Ovary (tissue), 9 donors: ENCODE results near the gene PTPRK. TPM values are rescaled to one million over a fixed set of nuclear protein-coding genes. Genes with fewer than 3 reads are reported as not detected.

Experiments
- DNase-seq, 5 donors: peaks; one replicate each; pipeline ENCODE4 v3.0.0-alpha.2; 2019 to 2020
- H3K27ac ChIP-seq, 2 donors: fragments of 200-600 bp; one replicate each; pipeline versions ENCODE4 v1.5.1 to v1.8.0; 2019 to 2022
- H3K27me3 ChIP-seq: fragments of 200-600 bp; one replicate; pipeline ENCODE4 v1.8.0; 2022
- H3K36me3 ChIP-seq: fragments of 200-600 bp; sonication (generic); one replicate; pipeline ENCODE4 v1.5.1; 2019
- H3K4me1 ChIP-seq: one replicate; pipeline ENCODE4 v1.8.1; 2013; ENCODE audit warnings: mild to moderate bottlenecking, moderate library complexity; ENCODE audit not compliant: insufficient read depth
- H3K4me3 ChIP-seq: fragments of 200-600 bp; sonication (generic); one replicate; pipeline ENCODE4 v1.5.1; 2017
- H3K9me3 ChIP-seq, 2 donors: fragments of 200-600 bp in 1 of 2; sonication (generic) in 1 of 2; one replicate each; pipeline versions ENCODE4 v1.5.1 to v1.8.1; 2013 to 2019; ENCODE audit warnings: mild to moderate bottlenecking in 1 of 2, moderate library complexity in 1 of 2
- CTCF ChIP-seq, 3 donors: fragments of 450-650 bp in 2 of 3; fragments of 200-600 bp in 1 of 3; IDR thresholded peaks; one replicate each; pipeline versions ENCODE4 v1.5.1 to v1.8.0; 2016 to 2022; ENCODE audit warnings: antibody characterized with exemption in 3 of 3, mild to moderate bottlenecking in 1 of 3
- EP300 ChIP-seq: sonication (generic); formaldehyde crosslinking; IDR thresholded peaks from one replicate; pipeline ENCODE4 v1.6.1; 2017; ENCODE audit warnings: antibody characterized with exemption
- POLR2A ChIP-seq: fragments of 450-650 bp; IDR thresholded peaks from one replicate; pipeline ENCODE4 v1.6.1; 2017; ENCODE audit warnings: antibody characterized with exemption, mild to moderate bottlenecking, moderate library complexity
- WGBS, 3 donors: extraction: QIAGEN DNeasy Blood & Tissue Kit in 1 of 3; methylation state at CpG; one replicate each; pipeline versions ENCODE4 v1.1.5 to v1.1.7; 2013 to 2017; 5-methylcytosine and 5-hydroxymethylcytosine counted together
- intact Hi-C, 4 donors: fragments of 100-400 bp; cut with DNase I; formaldehyde crosslinking; loops; one replicate each; pipeline versions ENCODE4 v1.11.0 to v1.15.1; 2022 to 2023
- polyA plus RNA-seq, 2 donors: library from polyadenylated mRNA; stranded (reverse); fragments of 200-250 nt in 1 of 2; fragments of 350-450 nt in 1 of 2; fragmentation: Illumina TruSeq in 1 of 2; extraction: RNeasy Lipid Tissue Mini Kit (QIAGEN cat#74804) in 1 of 2; gene quantifications; one replicate each; pipeline ENCODE4 v1.2.3, GENCODE V29; 2013 to 2014
- total RNA-seq, 7 donors: library from RNA; depleted of rRNA in 2 of 7; stranded (reverse); fragments of >200 nt in 2 of 7; fragmentation: NEBNext Ultra II Directional in 3 of 7; extraction: Animal tissue kit (Norgen Biotek cat#: 25700) in 3 of 7; gene quantifications; one replicate each; pipeline versions ENCODE4 v1.1.0 to v1.2.4, GENCODE V29; 2016 to 2023
- donor health status: DM: no; HTN: no; CAD: no; lungs with moderate emphysema.
- donor health status: DM: no; HTN: no; CAD: no.
- donor health status: Bipolar disorder and iron deficiency.
- donor health status: DM: yes; HTN: yes; CAD: no.
- donor health status: DM: no; HTN: no; CAD: no.
- donor health status: DM: yes; HTN: yes; CAD: no.

The PTPRK gene
- total and polyA plus RNA-seq, 9 donors = 24.0 to 50.7 (median 44.1) TPM

- no peak for DNase-seq
- Histone ChIP-seq H3K4me3 (no peak overlapping the region), H3K27me3 (no peaks in the 10 kb centered on the region), H3K36me3 (no peaks in the 10 kb centered on the region), H3K4me1 (no peaks in the 10 kb centered on the region), H3K27ac (no peak overlapping the region), H3K9me3 (no peaks in the 10 kb centered on the region)
- WGBS, 3 donors = 93 to 99% (median 97%) methylated on average over 2 of the region's 2 CpGs
- TF ChIP-seq EP300 (no peak), POLR2A (no peak), CTCF (IDR thresholded peaks at IDR 0.05) (no peak)
- intact Hi-C loops = no loop called here
These were observed 574.0 kb downstream of the PTPRK start for GRCh38 chr6:127946388-127946787.

- Histone ChIP-seq H3K27me3 (no peaks in the 10 kb centered on the region), H3K4me3 (no peak overlapping the region), H3K36me3 (no peaks in the 10 kb centered on the region), H3K4me1 (no peaks in the 10 kb centered on the region), H3K9me3 (no peaks in the 10 kb centered on the region), H3K27ac (no peak overlapping the region)
- no peak for TF ChIP-seq CTCF (IDR thresholded peaks at IDR 0.05)
- intact Hi-C loops = no loop called here
- 80 to 89% (median 81%) methylated on average over 3 of the region's 3 CpGs for WGBS, 3 donors
- DNase-seq = no peak
These were observed 574.8 kb downstream of the PTPRK start for GRCh38 chr6:127945434-127946097.

GRCh38 chr6:127941228-127941627 is 579.2 kb downstream of the PTPRK start:
- no peaks in the 10 kb centered on the region for H3K4me1 ChIP-seq

GRCh38 chr6:127939442-127940066 is 580.8 kb downstream of the PTPRK start:
- intact Hi-C loops = no loop called here
- peak overlapping the region in 1 of 2 donors; percentile 17 for H3K27ac ChIP-seq
- no peaks in the 10 kb centered on the region for H3K9me3 ChIP-seq
- TF ChIP-seq POLR2A (no peak), CTCF (IDR thresholded peaks at IDR 0.05) (no peak), EP300 (no peak)
- no peak for DNase-seq
- no peaks in the 10 kb centered on the region for H3K4me1 ChIP-seq
- no peak overlapping the region for H3K4me3 ChIP-seq
- WGBS, 3 donors = 14 to 23% (median 16%) methylated on average over 3 of the region's 3 CpGs
- H3K27me3 ChIP-seq = no peaks in the 10 kb centered on the region
- no peaks in the 10 kb centered on the region for H3K36me3 ChIP-seq

More at GRCh38 chr6:127941228-127941627, 579.2 kb downstream of the PTPRK start:
- TF ChIP-seq EP300 = no peak
- TF ChIP-seq POLR2A = no peak
- 92 to 93% (median 93%) methylated on average over 5 of the region's 5 CpGs for WGBS, 3 donors
- no peak overlapping the region for H3K27ac ChIP-seq
- H3K4me3 ChIP-seq = no peak overlapping the region
- no peak for DNase-seq
- H3K9me3 ChIP-seq = no peaks in the 10 kb centered on the region
- no peaks in the 10 kb centered on the region for H3K27me3 ChIP-seq
- intact Hi-C loops = no loop called here
- no peaks in the 10 kb centered on the region for H3K36me3 ChIP-seq

- H3K36me3 ChIP-seq = no peaks in the 10 kb centered on the region
These were observed 581.7 kb downstream of the PTPRK start for GRCh38 chr6:127938701-127939100.

More at GRCh38 chr6:127938701-127939100, 581.7 kb downstream of the PTPRK start:
- intact Hi-C loops = no loop called here
- H3K9me3 ChIP-seq = no peaks in the 10 kb centered on the region
- no peak overlapping the region for H3K27ac ChIP-seq
- TF ChIP-seq POLR2A (no peak), EP300 (no peak), CTCF (IDR thresholded peaks at IDR 0.05) (no peak)
- DNase-seq = no peak
- H3K4me3 ChIP-seq = no peak overlapping the region
- no peaks in the 10 kb centered on the region for H3K4me1 ChIP-seq
- H3K27me3 ChIP-seq = no peaks in the 10 kb centered on the region
